PFSK-1 (cell line): Measurements from ENCODE around the gene LCN12.
A peak's percentile ranks its signal among the peaks of the same experiment; 100 is the strongest.

Experiments
- FOXP2 ChIP-seq: optimal IDR thresholded peaks from 2 replicates; pipeline ENCODE3; 2011; ENCODE audit warnings: borderline replicate concordance, control low read depth, inconsistent platforms; ENCODE audit not compliant: insufficient read depth; ENCODE audit errors: extremely low read length, extremely low read depth
- POLR2AphosphoS5 ChIP-seq: IDR thresholded peaks from 2 replicates; pipeline ENCODE4 v1.6.1; 2012; ENCODE audit warnings: low read depth, mild to moderate bottlenecking, control low read depth, low read length, moderate library complexity
- REST ChIP-seq, 2 experiments: IDR thresholded peaks; 2 replicates each; pipeline versions ENCODE4 v1.6.1 to v1.8.0; 2011 to 2012; ENCODE audit warnings: low read depth in 2 of 2, low read length in 2 of 2, control low read depth in 1 of 2, inconsistent platforms in 1 of 2, mild to moderate bottlenecking in 1 of 2, moderate library complexity in 1 of 2; ENCODE audit not compliant: insufficient read depth in 1 of 2
- SIN3A ChIP-seq: IDR thresholded peaks from 2 replicates; pipeline ENCODE4 v1.6.1; 2012; ENCODE audit warnings: mild to moderate bottlenecking, low read length, moderate library complexity, borderline replicate concordance; ENCODE audit not compliant: insufficient read depth
- TAF1 ChIP-seq: IDR thresholded peaks from 2 replicates; pipeline ENCODE4 v1.6.1; 2012; ENCODE audit warnings: low read length, control low read depth, borderline replicate concordance; ENCODE audit not compliant: insufficient read depth

LCN12 gene

GRCh38 chr9:136949817-136950655 lies 2.0 kb upstream of the LCN12 start:
- TF ChIP-seq FOXP2 (no peak), REST (IDR thresholded peaks at IDR 0.05; ENCODE audit: insufficient read depth in 1 of 2, low read depth in 2 of 2, low read length in 2 of 2) (no peak), SIN3A (no peak), TAF1 (no peak), POLR2AphosphoS5 (peak; percentile 59)

- TF ChIP-seq POLR2AphosphoS5 (no peak), FOXP2 (no peak), TAF1 (no peak), REST (IDR thresholded peaks at IDR 0.05; ENCODE audit: insufficient read depth in 1 of 2, low read depth in 2 of 2, low read length in 2 of 2) (no peak), SIN3A (no peak)
Measured at GRCh38 chr9:136950656-136951276, 1.3 kb upstream of the LCN12 start.

GRCh38 chr9:136952321-136952850 lies 313 bp downstream of the LCN12 start:
- TF ChIP-seq SIN3A (no peak), TAF1 (no peak), POLR2AphosphoS5 (no peak), REST (IDR thresholded peaks at IDR 0.05; ENCODE audit: insufficient read depth in 1 of 2, low read depth in 2 of 2, low read length in 2 of 2) (no peak), FOXP2 (no peak)

- TF ChIP-seq FOXP2 (no peak), POLR2AphosphoS5 (no peak), TAF1 (no peak), SIN3A (no peak), REST (IDR thresholded peaks at IDR 0.05; ENCODE audit: insufficient read depth in 1 of 2, low read depth in 2 of 2, low read length in 2 of 2) (no peak)
Measured at GRCh38 chr9:136952876-136953770, 1.1 kb downstream of the LCN12 start.
